Occipital lobe (tissue), 2 donors: ENCODE measurements around the gene SPHKAP. TPM values are rescaled to one million over a fixed set of nuclear protein-coding genes. Genes with fewer than 3 reads are reported as not detected.

ENCODE experiments used
- small RNA-seq: library from RNA; depleted of rRNA; stranded (forward); fragments of <200 nt; gene quantifications from one replicate; pipeline ENCODE3, GENCODE V24; 2014
- total RNA-seq: library from RNA; depleted of rRNA; stranded (reverse); fragments of >200 nt; gene quantifications from one replicate; pipeline ENCODE4 v1.2.3, GENCODE V29; 2014

The SPHKAP gene
- total RNA-seq, 1 donor from 2014 or later, result 21.2 TPM

Small RNA genes lying within 50 kb of the gene (small RNA-seq; reads per million reads assigned to genes)
- not detected for gene RNU6-624P
